ENCODE results near the gene SPX. TPM values are rescaled to one million over a fixed set of nuclear protein-coding genes. Genes with fewer than 3 reads are reported as not detected.

Gene SPX
- total and polyA plus RNA-seq, 9 donors, result 0.16 to 1.1 (median 0.23) TPM; not detected in 3

GRCh38 chr12:21576431-21576830 lies 50.3 kb downstream of the SPX start:
- no peak for DNase-seq
- Histone ChIP-seq H3K27ac (no peak overlapping the region), H3K4me3 (no peak overlapping the region), H3K4me1 (ENCODE audit: insufficient read depth) (no peaks in the 10 kb centered on the region), H3K27me3 (no peaks in the 10 kb centered on the region), H3K36me3 (no peaks in the 10 kb centered on the region), H3K9me3 (no peaks in the 10 kb centered on the region)
- intact Hi-C loops (cut with DNase I), result no loop called here
- WGBS, 3 donors, result 73 to 77% (median 77%) methylated on average over 2 of the region's 2 CpGs
- TF ChIP-seq POLR2A (IDR thresholded peaks at IDR 0.05), result no peak
- no peak for TF ChIP-seq EP300 (IDR thresholded peaks at IDR 0.05)

DNA sequence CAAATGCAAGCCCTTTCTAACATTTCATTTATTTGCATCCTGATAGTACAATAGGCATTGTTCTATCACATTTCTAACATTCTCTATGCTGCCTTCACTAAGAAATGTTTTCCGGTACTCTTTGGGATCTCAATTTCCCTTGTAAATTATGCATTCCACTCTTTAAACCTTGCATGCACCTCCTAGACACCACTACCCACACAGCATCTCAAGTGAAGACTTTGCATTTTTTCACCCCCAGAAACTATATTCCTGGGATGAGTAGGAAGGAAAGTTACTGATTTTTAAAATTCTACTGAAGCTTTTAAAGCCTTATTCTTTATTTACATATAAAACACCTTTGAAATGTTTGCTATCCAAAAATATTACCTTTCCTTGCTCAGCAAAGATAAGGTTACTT lies 51.4 kb downstream of the SPX start:
- TF ChIP-seq POLR2A (IDR thresholded peaks at IDR 0.05) (no peak), CTCF (IDR thresholded peaks at IDR 0.05) (no peak), EP300 (IDR thresholded peaks at IDR 0.05) (no peak)
- Histone ChIP-seq H3K9me3 (no peaks in the 10 kb centered on the region), H3K4me1 (ENCODE audit: insufficient read depth) (no peaks in the 10 kb centered on the region), H3K27ac (no peak overlapping the region), H3K27me3 (no peaks in the 10 kb centered on the region), H3K4me3 (no peak overlapping the region), H3K36me3 (no peaks in the 10 kb centered on the region)
- no peak for DNase-seq
- 86 to 95% (median 91%) methylated on average over 1 of the region's 1 CpG for WGBS, 3 donors
- intact Hi-C loops (cut with DNase I), result no loop called here

DNA sequence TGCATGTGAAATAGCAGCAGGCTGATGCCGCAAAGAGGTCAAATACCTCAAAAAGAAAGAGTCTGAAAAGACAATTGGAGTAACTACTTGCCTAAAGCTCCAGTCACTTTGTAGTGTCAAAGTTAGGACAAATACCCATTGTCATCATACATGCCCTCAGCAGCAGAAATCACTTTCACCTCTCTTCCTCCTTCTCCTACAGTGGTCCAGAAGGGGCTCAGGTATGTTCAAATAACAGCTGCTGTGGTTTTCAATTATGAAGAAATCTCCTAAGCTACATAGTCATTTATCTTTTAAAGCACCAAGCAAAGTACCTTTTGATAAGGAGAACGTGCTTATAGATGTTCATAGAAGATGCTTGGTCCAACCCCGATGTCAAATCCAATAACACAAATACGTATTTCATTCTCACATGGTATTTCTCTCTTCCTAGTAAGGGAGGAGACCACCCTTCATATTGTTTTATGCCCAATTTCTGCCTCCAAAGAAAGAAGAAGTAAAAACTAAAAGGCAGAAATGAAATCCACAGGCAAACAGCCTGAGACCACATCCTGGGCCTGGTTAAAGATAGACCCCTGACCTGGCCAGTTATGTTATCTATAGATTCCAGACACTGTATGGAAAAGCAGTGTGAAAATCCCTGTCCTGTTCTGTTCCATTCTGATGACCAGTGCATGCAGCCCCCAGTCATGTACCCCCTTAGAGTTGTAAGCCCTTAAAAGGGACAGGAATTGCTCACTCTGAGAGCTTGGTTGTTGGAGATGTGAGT lies 54.8 kb downstream of the SPX start:
- Histone ChIP-seq H3K36me3 (no peaks in the 10 kb centered on the region), H3K9me3 (no peaks in the 10 kb centered on the region), H3K27ac (no peak overlapping the region), H3K4me1 (ENCODE audit: insufficient read depth) (no peaks in the 10 kb centered on the region), H3K4me3 (no peak overlapping the region), H3K27me3 (no peaks in the 10 kb centered on the region)
- intact Hi-C loops (cut with DNase I), result no loop called here
- TF ChIP-seq EP300 (IDR thresholded peaks at IDR 0.05), result no peak
- WGBS, 3 donors, result 82 to 89% (median 85%) methylated on average over 4 of the region's 4 CpGs
- DNase-seq, result no peak

Other genes with a start within 250 kb of the SPX start
- gene SLCO1A2, start 191.4 kb upstream of the SPX start, total RNA-seq, result under 1 TPM in 3 of 7 donors, not detected in 4; 0.20 to 0.35 (median 0.33) TPM
- gene SLCO1A2, start 191.4 kb upstream of the SPX start, polyA plus RNA-seq, result under 1 TPM in 1 of 2 donors, not detected in 1; 0.11 TPM
- not detected for gene IAPP, start 153.4 kb upstream of the SPX start, total RNA-seq
- gene IAPP, start 153.4 kb upstream of the SPX start, polyA plus RNA-seq, result not detected
- gene PYROXD1, start 88.6 kb upstream of the SPX start, total RNA-seq, result 10 to 100 TPM; 11.3 to 25.4 (median 15.8) TPM
- 1 to 10 TPM; 7.3 to 9.4 TPM for gene PYROXD1, start 88.6 kb upstream of the SPX start, polyA plus RNA-seq
- gene RECQL, start 24.7 kb upstream of the SPX start, total RNA-seq, result 10 to 100 TPM; 12.3 to 28.0 (median 17.3) TPM
- gene RECQL, start 24.7 kb upstream of the SPX start, polyA plus RNA-seq, result 10 to 100 TPM; 14.9 to 18.2 TPM
- 10 to 100 TPM; 13.6 to 23.3 (median 18.3) TPM for gene GOLT1B, start 24.5 kb upstream of the SPX start, total RNA-seq
- gene GOLT1B, start 24.5 kb upstream of the SPX start, polyA plus RNA-seq, result 10 to 100 TPM; 19.9 to 29.6 TPM
- gene GYS2, start 78.6 kb downstream of the SPX start, total RNA-seq, result under 1 TPM in 1 of 7 donors, not detected in 6; 0.12 TPM
- gene GYS2, start 78.6 kb downstream of the SPX start, polyA plus RNA-seq, result not detected
- 100 to 1,000 TPM; 266 to 595 (median 479) TPM for gene LDHB, start 131.5 kb downstream of the SPX start, total RNA-seq
- gene LDHB, start 131.5 kb downstream of the SPX start, polyA plus RNA-seq, result 100 to 1,000 TPM; 467 to 674 TPM
- gene KCNJ8, start 248.4 kb downstream of the SPX start, total RNA-seq, result 10 to 100 TPM; 13.0 to 32.5 (median 17.4) TPM
- gene KCNJ8, start 248.4 kb downstream of the SPX start, polyA plus RNA-seq, result 10 to 100 TPM; 15.2 to 21.2 TPM

All from ovary (tissue), 9 donors.